T-helper 1 cell treated with Interleukin-12 subunit alpha and Interleukin-12 subunit beta and Interleukin-4 antibody, amounts not matched to agents 30 μg/mL and 1 μg/mL, for 36 hours (primary cell): ENCODE results near the gene DNLZ.
A peak's percentile ranks its signal among the peaks of the same experiment; 100 is the strongest.

ENCODE experiments used
- H3K27ac Mint-ChIP-seq: one replicate; pipeline ENCODE4 v1.8.0; 2021; ENCODE audit warnings: mild to moderate bottlenecking, mixed read lengths
- H3K27me3 Mint-ChIP-seq: one replicate; pipeline ENCODE4 v1.8.0; 2021; ENCODE audit warnings: low read depth, mixed read lengths
- H3K36me3 Mint-ChIP-seq: one replicate; pipeline ENCODE4 v1.8.0; 2021; ENCODE audit warnings: low read depth, mixed read lengths
- H3K4me1 Mint-ChIP-seq: one replicate; pipeline ENCODE4 v1.8.0; 2021; ENCODE audit warnings: low read depth, mixed read lengths
- H3K4me3 Mint-ChIP-seq: one replicate; pipeline ENCODE4 v1.8.0; 2021; ENCODE audit warnings: mild to moderate bottlenecking, moderate library complexity, mixed read lengths
- H3K9me3 Mint-ChIP-seq: one replicate; pipeline ENCODE4 v1.8.0; 2021; ENCODE audit warnings: mixed read lengths

The DNLZ gene

GRCh38 chr9:136363949-136364748, 605 bp upstream of the DNLZ start:
- peaks cover 6% of the 10 kb centered on the region for H3K4me1 Mint-ChIP-seq
- no peaks in the 10 kb centered on the region for H3K36me3 Mint-ChIP-seq
- H3K9me3 Mint-ChIP-seq: no peaks in the 10 kb centered on the region
- H3K27me3 Mint-ChIP-seq: no peaks in the 10 kb centered on the region
- H3K4me3 Mint-ChIP-seq: peak overlapping the region; percentile 28
- no peak overlapping the region for H3K27ac Mint-ChIP-seq

DNA sequence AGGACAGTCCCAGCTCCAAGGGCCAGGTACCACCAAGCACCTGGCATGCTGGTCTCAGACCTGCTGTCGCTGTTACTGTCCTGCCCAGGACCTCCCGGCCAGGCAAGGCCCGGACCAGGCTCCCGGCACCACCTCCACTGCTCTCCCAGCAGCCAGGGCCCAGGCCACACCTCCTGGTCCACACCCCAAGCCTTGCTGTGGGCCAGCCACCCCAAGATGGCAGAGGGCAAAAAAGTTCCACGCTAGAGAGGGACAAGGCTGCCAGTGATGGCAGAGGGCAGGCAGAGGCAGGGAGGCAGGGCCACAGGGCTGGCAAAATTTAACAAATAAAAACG, 1.1 kb downstream of the DNLZ start:
- Mint-ChIP-seq H3K27ac (no peak overlapping the region), H3K36me3 (no peaks in the 10 kb centered on the region), H3K4me1 (peaks cover 6% of the 10 kb centered on the region), H3K4me3 (no peak overlapping the region), H3K27me3 (no peaks in the 10 kb centered on the region), H3K9me3 (no peaks in the 10 kb centered on the region)

- Mint-ChIP-seq H3K36me3 (no peaks in the 10 kb centered on the region), H3K9me3 (no peaks in the 10 kb centered on the region), H3K27ac (no peak overlapping the region), H3K4me1 (peaks cover 6% of the 10 kb centered on the region), H3K4me3 (no peak overlapping the region), H3K27me3 (no peaks in the 10 kb centered on the region)
These were observed 1.6 kb downstream of the DNLZ start for GRCh38 chr9:136361754-136362449.

DNA sequence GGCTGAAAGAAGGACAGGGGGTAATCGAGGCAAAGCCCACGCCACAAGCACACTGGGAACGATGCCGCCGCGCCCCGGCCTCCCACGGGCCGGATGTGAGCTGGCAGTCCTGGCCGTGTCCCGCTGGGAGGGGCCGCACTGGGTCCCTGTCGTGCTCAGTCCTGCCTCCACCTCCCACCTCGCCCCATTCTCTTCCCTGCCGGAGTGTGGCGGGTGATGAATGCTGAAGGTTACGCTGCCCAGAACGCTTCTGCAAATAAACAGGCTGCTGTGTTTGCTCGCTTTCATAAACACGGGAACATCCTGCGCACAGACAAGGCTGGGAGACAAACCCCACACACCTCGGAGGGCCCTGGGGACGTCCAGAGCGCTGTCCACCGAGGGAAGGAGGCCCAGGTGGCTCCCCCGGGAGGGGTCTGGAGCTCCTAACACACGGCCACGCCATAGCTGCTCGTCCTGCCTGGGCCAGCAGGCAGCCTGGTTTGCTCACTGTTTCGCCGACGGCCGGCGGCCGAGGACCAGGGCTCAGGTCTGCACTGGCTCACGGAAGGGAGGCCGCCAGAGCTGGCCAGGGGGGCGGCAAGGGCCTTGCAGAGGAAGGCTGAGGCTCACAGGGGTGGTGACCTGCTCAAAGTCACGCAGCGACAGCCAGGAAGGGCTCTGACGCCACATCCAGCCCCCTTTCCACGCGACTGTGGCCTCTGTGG, 2.3 kb downstream of the DNLZ start:
- Mint-ChIP-seq H3K27me3 (no peaks in the 10 kb centered on the region), H3K27ac (no peak overlapping the region), H3K4me1 (peaks cover 6% of the 10 kb centered on the region), H3K36me3 (no peaks in the 10 kb centered on the region), H3K4me3 (no peak overlapping the region), H3K9me3 (no peaks in the 10 kb centered on the region)

DNA sequence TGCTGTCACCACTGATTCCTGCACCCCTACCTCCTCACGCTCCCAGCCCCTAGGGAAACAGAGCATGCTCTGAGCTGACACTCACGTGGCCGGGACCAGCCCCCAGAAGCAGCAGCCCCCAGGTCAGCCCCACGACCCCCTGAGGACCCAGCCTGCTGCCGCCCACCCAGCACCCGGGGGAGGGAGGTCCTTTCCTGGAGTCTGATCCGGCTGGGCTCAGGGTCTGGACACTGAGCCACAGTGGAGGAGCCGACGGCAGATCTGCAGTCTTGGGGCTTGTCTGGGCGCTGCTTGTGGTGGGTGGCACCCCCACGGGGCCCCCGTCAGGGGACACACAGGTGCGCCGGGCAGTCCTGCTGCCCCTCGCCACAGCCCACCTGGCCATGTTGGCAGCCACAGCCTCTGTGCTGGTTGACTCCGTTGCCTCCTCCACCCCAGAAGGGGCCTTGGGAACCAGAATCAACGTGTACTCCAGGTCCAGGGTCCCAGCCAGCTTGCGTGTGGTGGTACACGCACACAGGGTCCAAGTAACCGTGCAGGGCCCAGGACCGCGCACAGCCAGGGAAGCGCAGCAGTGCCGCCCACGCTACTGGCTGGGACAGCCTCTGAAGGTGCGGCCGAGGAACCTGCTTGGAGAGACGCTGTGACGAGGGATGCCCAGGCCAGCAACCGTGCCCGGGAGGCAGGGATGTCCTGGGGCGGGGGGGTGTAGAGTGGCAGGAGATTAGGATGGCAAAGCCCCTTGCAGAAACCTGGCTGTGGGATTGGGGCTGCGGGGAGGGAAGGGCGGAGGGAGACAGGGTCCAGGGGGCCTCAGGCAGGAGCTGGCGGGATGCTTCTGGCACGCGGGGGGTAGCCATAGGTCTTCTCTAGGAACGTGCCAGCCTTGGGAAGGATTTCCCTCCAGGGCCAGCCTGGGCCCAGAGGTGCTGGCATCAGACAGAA, 3.5 kb downstream of the DNLZ start:
- no peaks in the 10 kb centered on the region for H3K27me3 Mint-ChIP-seq
- no peak overlapping the region for H3K4me3 Mint-ChIP-seq
- H3K36me3 Mint-ChIP-seq: no peaks in the 10 kb centered on the region
- no peak overlapping the region for H3K27ac Mint-ChIP-seq
- H3K4me1 Mint-ChIP-seq: peaks cover 6% of the 10 kb centered on the region
- H3K9me3 Mint-ChIP-seq: no peaks in the 10 kb centered on the region

DNA sequence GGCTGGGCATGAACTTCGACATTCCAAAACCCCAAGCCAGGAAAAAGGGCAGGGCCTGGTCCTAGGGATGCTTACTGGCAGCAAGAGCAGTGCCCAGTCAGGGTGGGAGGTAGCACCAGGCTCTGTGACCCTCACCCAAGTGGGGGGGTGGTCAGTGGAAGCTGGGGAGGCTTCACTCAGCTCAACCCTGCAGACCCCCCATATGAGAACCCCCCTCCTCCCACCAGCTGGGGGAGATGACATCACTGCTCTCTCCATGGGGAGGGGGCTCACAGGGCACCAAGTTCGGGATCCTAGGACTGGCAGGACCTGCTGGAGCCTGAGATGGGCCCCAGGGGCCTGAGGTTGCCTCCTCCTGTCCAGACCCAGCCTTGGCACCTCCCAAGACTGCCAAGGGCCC, 4.7 kb downstream of the DNLZ start:
- no peaks in the 10 kb centered on the region for H3K36me3 Mint-ChIP-seq
- H3K27ac Mint-ChIP-seq: no peak overlapping the region
- H3K4me3 Mint-ChIP-seq: no peak overlapping the region
- H3K4me1 Mint-ChIP-seq: peaks cover 6% of the 10 kb centered on the region
- no peaks in the 10 kb centered on the region for H3K9me3 Mint-ChIP-seq
- no peaks in the 10 kb centered on the region for H3K27me3 Mint-ChIP-seq

GRCh38 chr9:136358016-136358415, 5.5 kb downstream of the DNLZ start:
- Mint-ChIP-seq H3K9me3 (no peaks in the 10 kb centered on the region), H3K4me1 (peaks cover 6% of the 10 kb centered on the region), H3K27ac (no peak overlapping the region), H3K36me3 (no peaks in the 10 kb centered on the region), H3K27me3 (no peaks in the 10 kb centered on the region), H3K4me3 (no peak overlapping the region)

GRCh38 chr9:136357202-136357725, 6.3 kb downstream of the DNLZ start:
- H3K4me3 Mint-ChIP-seq: no peak overlapping the region
- no peak overlapping the region for H3K27ac Mint-ChIP-seq
- no peaks in the 10 kb centered on the region for H3K4me1 Mint-ChIP-seq
- no peaks in the 10 kb centered on the region for H3K27me3 Mint-ChIP-seq
- H3K9me3 Mint-ChIP-seq: no peaks in the 10 kb centered on the region
- no peaks in the 10 kb centered on the region for H3K36me3 Mint-ChIP-seq

- Mint-ChIP-seq H3K27me3 (no peaks in the 10 kb centered on the region), H3K27ac (no peak overlapping the region), H3K36me3 (no peaks in the 10 kb centered on the region), H3K4me3 (no peak overlapping the region), H3K4me1 (no peaks in the 10 kb centered on the region), H3K9me3 (no peaks in the 10 kb centered on the region)
These were observed 7.7 kb downstream of the DNLZ start for GRCh38 chr9:136355616-136356557.

DNA sequence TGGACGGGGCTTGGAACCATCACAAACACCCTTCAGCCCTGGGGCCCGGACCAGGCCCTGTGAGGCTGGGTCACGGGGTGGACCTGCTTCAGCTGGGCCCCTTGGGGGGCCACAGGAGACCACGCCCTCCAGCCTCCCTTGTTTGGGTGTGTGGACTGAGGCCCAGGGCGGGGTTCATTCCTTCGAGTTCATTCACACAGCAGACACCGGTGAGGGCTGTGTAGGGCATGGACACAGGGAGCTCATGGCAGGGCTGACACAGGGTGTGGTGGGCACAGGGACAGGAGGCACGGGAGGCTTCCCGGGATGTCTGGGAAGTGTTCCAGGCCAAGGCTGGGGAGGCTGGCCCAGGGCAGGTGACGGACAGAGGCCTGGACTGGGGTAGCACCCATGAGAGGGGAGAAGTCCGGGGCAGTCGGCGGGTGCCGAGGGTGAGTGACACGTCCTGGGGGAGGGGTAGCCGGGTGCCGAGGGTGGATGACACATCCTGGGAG, 8.9 kb downstream of the DNLZ start:
- Mint-ChIP-seq H3K4me1 (no peaks in the 10 kb centered on the region), H3K9me3 (no peaks in the 10 kb centered on the region), H3K27me3 (no peaks in the 10 kb centered on the region), H3K4me3 (no peak overlapping the region), H3K27ac (no peak overlapping the region), H3K36me3 (no peaks in the 10 kb centered on the region)

- H3K27me3 Mint-ChIP-seq: no peaks in the 10 kb centered on the region
- no peak overlapping the region for H3K4me3 Mint-ChIP-seq
- H3K4me1 Mint-ChIP-seq: no peaks in the 10 kb centered on the region
- no peaks in the 10 kb centered on the region for H3K36me3 Mint-ChIP-seq
- H3K27ac Mint-ChIP-seq: no peak overlapping the region
- H3K9me3 Mint-ChIP-seq: no peaks in the 10 kb centered on the region
These were observed 9.6 kb downstream of the DNLZ start for GRCh38 chr9:136353757-136354488.

DNA sequence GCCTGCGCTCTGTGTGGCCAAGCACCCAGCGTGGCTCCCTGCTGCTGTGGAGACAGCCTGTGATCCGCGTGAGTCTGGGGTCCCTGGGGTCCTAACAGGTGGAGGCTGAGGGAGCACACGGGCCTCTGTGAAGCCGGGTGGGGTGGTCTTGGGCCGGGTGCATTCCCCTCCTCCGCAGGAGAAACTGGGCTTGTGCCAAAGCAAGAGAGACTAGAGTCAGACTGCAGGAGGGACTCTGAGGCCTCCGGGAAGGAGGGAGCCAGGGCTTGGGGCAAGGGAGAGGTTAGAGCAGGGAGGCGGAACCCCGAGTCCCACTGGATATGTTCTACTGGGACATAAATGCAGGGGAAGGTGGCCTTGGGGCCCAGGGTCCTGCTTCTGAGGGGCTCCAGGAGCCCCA, 10.5 kb downstream of the DNLZ start:
- H3K36me3 Mint-ChIP-seq: no peaks in the 10 kb centered on the region
- no peaks in the 10 kb centered on the region for H3K9me3 Mint-ChIP-seq
- no peak overlapping the region for H3K4me3 Mint-ChIP-seq
- H3K4me1 Mint-ChIP-seq: no peaks in the 10 kb centered on the region
- no peak overlapping the region for H3K27ac Mint-ChIP-seq
- H3K27me3 Mint-ChIP-seq: no peaks in the 10 kb centered on the region

DNA sequence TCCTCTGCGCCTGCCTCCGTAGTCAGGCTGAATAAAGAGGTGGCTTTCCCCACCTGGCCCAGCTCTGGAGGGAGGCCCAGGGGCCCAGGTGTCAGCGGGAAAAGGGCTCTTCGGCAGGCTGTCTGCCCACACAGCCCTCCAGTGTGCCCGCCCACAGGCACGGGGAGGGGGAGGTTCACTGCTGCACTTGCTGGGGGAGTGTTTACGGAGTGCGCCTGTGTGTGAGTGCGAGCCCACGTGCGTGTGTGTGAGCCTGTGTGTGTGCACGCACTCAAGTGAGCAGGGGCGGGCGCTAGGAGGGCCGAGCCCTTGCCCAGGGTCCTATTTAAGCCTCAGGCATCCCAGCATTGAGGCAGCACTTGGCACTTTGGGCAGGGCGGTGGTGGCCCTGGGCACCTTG, 10.9 kb downstream of the DNLZ start:
- Mint-ChIP-seq H3K4me3 (no peak overlapping the region), H3K27me3 (no peaks in the 10 kb centered on the region), H3K27ac (no peak overlapping the region), H3K4me1 (no peaks in the 10 kb centered on the region), H3K9me3 (no peaks in the 10 kb centered on the region), H3K36me3 (no peaks in the 10 kb centered on the region)
